Right lobe of liver (tissue), 6 donors: ENCODE measurements around the gene RAPGEF3. TPM values are rescaled to one million over a fixed set of nuclear protein-coding genes. Genes with fewer than 3 reads are reported as not detected.

Source experiments
- ATAC-seq, 4 donors: fragments of 200-7000 bp; cut with Tn5 transposase; one replicate each; pipeline ENCODE4 v1.9.1; 2020; ENCODE audit warnings: mild to moderate bottlenecking in 4 of 4, moderate library complexity in 4 of 4
- DNase-seq, 3 donors: peaks; one replicate each; pipeline ENCODE4 v3.0.0-alpha.2; 2020
- H3K27ac ChIP-seq, 3 donors: fragments of 200-600 bp; one replicate each; pipeline ENCODE4 v1.8.0; 2022
- H3K27me3 ChIP-seq, 2 donors: fragments of 200-600 bp; one replicate each; pipeline ENCODE4 v1.8.0; 2022
- H3K36me3 ChIP-seq, 4 donors: fragments of 200-600 bp; sonication (generic) in 1 of 4; one replicate each; pipeline versions ENCODE4 v1.5.1 to v1.8.0; 2017 to 2022; ENCODE audit warnings: control low read depth in 1 of 4
- H3K4me1 ChIP-seq, 4 donors: fragments of 200-600 bp; sonication (generic) in 1 of 4; one replicate each; pipeline versions ENCODE4 v1.5.1 to v1.8.0; 2017 to 2022; ENCODE audit warnings: control low read depth in 1 of 4
- H3K4me3 ChIP-seq, 3 donors: fragments of 200-600 bp; one replicate each; pipeline ENCODE4 v1.8.0; 2022
- H3K9me3 ChIP-seq, 4 donors: fragments of 200-600 bp; sonication (generic) in 1 of 4; one replicate each; pipeline versions ENCODE4 v1.5.1 to v1.8.0; 2017 to 2022; ENCODE audit warnings: control low read depth in 1 of 4
- CTCF ChIP-seq, 4 donors: fragments of 200-600 bp in 3 of 4; fragments of 450-650 bp in 1 of 4; IDR thresholded peaks; one replicate each; pipeline versions ENCODE4 v1.5.1 to v1.8.0; 2016 to 2022; ENCODE audit warnings: antibody characterized with exemption in 4 of 4, mild to moderate bottlenecking in 2 of 4
- POLR2A ChIP-seq: fragments of 450-650 bp; IDR thresholded peaks from one replicate; pipeline ENCODE4 v1.6.1; 2017; ENCODE audit warnings: antibody characterized with exemption, mild to moderate bottlenecking
- WGBS: methylation state at CpG from one replicate; pipeline ENCODE4 v1.1.6; 2018; ENCODE audit warnings: low coverage, low lambda C conversion rate; ENCODE audit not compliant: insufficient coverage; ENCODE audit errors: missing lambda C conversion rate; 5-methylcytosine and 5-hydroxymethylcytosine counted together
- intact Hi-C, 2 donors: fragments of 100-400 bp; cut with DNase I; formaldehyde crosslinking; loops; one replicate each; pipeline versions ENCODE4 v1.11.2 to v1.14.1; 2022
- total RNA-seq, 6 experiments: library from RNA; depleted of rRNA in 2 of 6; stranded (reverse); fragments of >200 nt in 2 of 6; fragmentation: NEBNext Ultra II Directional in 3 of 6; extraction: Animal tissue kit (Norgen Biotek cat#: 25700) in 3 of 6; gene quantifications; one replicate each; pipeline versions ENCODE4 v1.1.0 to v1.2.4, GENCODE V29; 2016 to 2023
- donor health status: DM: no; HTN: yes; CAD: no.
- donor health status: DM: no; HTN: no; CAD: no.
- donor health status: DM: no; HTN: no; CAD: no.
- donor health status: DM: no; HTN: yes; CAD: no.
- donor health status: DM: no; HTN: yes; CAD: no.

The RAPGEF3 gene
- total RNA-seq, 6 experiments from 2014 or later, result 0.81 to 4.6 (median 2.6) TPM

- Histone ChIP-seq H3K36me3 (peaks cover 0 to 7% (median 3%) of the 10 kb centered on the region in 4 donors), H3K27me3 (no peaks in the 10 kb centered on the region), H3K4me1 (peaks cover 0 to 15% (median 0%) of the 10 kb centered on the region in 4 donors), H3K27ac (no peak overlapping the region), H3K9me3 (no peaks in the 10 kb centered on the region), H3K4me3 (no peak overlapping the region)
- ATAC-seq, result peak; percentile 82 to 91 (median 86)
- DNase-seq, result peak; percentile 86 to 88 (median 87)
- TF ChIP-seq POLR2A, result no peak
- TF ChIP-seq CTCF (IDR thresholded peaks at IDR 0.05), result peak; percentile 94 to 97 (median 96)
- WGBS, result 42% methylated on average over 12 of the region's 19 CpGs
- intact Hi-C loops, result loop anchor here in 1 of 2 donors (5.0 kb wide), 1 partner anchor 37 kb away; no protein-coding TSS in a partner anchor
Measured at GRCh38 chr12:47779301-47779942, 20.7 kb upstream of the RAPGEF3 start.

GRCh38 chr12:47778881-47779280 lies 20.2 kb upstream of the RAPGEF3 start:
- Histone ChIP-seq H3K27me3 (no peaks in the 10 kb centered on the region), H3K4me3 (no peak overlapping the region), H3K27ac (no peak overlapping the region), H3K4me1 (peaks cover 0 to 21% (median 0%) of the 10 kb centered on the region in 4 donors), H3K36me3 (peaks cover 0 to 6% (median 0%) of the 10 kb centered on the region in 4 donors), H3K9me3 (no peaks in the 10 kb centered on the region)
- WGBS, result 42% methylated on average over 8 of the region's 14 CpGs
- ATAC-seq (peak in 1 of 4 donors; percentile 2), DNase-seq (no peak)
- no peak for TF ChIP-seq POLR2A
- TF ChIP-seq CTCF (IDR thresholded peaks at IDR 0.05), result no peak
- intact Hi-C loops, result loop anchor here in 1 of 2 donors (5.0 kb wide), 1 partner anchor 37 kb away; no protein-coding TSS in a partner anchor

- H3K36me3 ChIP-seq, result peaks cover 0 to 6% (median 0%) of the 10 kb centered on the region in 4 donors
- DNase-seq (no peak), ATAC-seq (no peak)
- H3K27me3 ChIP-seq, result no peaks in the 10 kb centered on the region
- H3K4me3 ChIP-seq, result no peak overlapping the region
- peak overlapping the region in 1 of 3 donors; percentile 40 for H3K27ac ChIP-seq
- TF ChIP-seq CTCF (IDR thresholded peaks at IDR 0.05), result no peak
- no peak for TF ChIP-seq POLR2A
- no peaks in the 10 kb centered on the region for H3K9me3 ChIP-seq
- WGBS, result 55% methylated on average over 7 of the region's 9 CpGs
- intact Hi-C loops, result loop anchor here in 1 of 2 donors (5.0 kb wide), 1 partner anchor 36 kb away; no protein-coding TSS in a partner anchor
- peaks cover 0 to 23% (median 0%) of the 10 kb centered on the region in 4 donors for H3K4me1 ChIP-seq
Measured at GRCh38 chr12:47777741-47778558, 19.3 kb upstream of the RAPGEF3 start.

- Histone ChIP-seq H3K9me3 (no peaks in the 10 kb centered on the region), H3K4me3 (no peak overlapping the region), H3K36me3 (peaks cover 0 to 6% (median 0%) of the 10 kb centered on the region in 4 donors), H3K27ac (peak overlapping the region; percentile 4 to 40 (median 6)), H3K4me1 (peaks cover 0 to 28% (median 0%) of the 10 kb centered on the region in 4 donors), H3K27me3 (no peaks in the 10 kb centered on the region)
- TF ChIP-seq POLR2A (no peak), CTCF (IDR thresholded peaks at IDR 0.05) (no peak)
- intact Hi-C loops, result loop anchor here in 1 of 2 donors (5.0 kb wide), 1 partner anchor 35 kb away; no protein-coding TSS in a partner anchor
- no peak for ATAC-seq
- DNase-seq, result no peak
- WGBS, result no CpG with 5 or more reads among the region's 1 CpG
Measured at GRCh38 chr12:47777151-47777550, 18.5 kb upstream of the RAPGEF3 start.
